ENCODE measurements around the gene SMYD1.
A peak's percentile ranks its signal among the peaks of the same experiment; 100 is the strongest.

Gene SMYD1

DNA sequence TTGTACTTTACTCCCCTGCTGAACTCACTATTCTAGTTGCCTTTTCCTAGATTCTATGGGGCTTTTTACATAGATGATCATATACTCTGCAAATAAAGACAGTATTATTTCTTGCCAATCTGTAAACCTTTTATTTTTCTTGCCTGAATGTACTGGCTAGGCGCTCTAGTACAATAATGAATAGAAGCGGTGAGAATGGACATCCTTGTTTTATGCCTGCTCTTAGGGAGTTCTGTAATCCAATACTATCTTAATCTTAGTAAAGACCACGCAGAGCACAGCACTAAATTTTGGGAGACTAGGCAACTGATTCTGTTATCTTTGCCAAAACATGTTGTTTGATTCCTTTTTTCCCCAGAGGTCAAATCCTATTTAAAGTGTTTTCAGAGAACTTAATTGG lies 19.1 kb upstream of the SMYD1 start:
- in situ Hi-C loops (cut with HindIII; ENCODE audit: low sequenced_read_pairs) = no loop called here
- TF ChIP-seq, protein P1, sequence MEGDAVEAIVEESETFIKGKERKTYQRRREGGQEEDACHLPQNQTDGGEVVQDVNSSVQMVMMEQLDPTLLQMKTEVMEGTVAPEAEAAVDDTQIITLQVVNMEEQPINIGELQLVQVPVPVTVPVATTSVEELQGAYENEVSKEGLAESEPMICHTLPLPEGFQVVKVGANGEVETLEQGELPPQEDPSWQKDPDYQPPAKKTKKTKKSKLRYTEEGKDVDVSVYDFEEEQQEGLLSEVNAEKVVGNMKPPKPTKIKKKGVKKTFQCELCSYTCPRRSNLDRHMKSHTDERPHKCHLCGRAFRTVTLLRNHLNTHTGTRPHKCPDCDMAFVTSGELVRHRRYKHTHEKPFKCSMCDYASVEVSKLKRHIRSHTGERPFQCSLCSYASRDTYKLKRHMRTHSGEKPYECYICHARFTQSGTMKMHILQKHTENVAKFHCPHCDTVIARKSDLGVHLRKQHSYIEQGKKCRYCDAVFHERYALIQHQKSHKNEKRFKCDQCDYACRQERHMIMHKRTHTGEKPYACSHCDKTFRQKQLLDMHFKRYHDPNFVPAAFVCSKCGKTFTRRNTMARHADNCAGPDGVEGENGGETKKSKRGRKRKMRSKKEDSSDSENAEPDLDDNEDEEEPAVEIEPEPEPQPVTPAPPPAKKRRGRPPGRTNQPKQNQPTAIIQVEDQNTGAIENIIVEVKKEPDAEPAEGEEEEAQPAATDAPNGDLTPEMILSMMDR (IDR thresholded peaks at IDR 0.05; ENCODE audit: low read depth, low read length, missing control alignments) = no peak
- no peak for DNase-seq (ENCODE audit: low read depth)
- H3K4me3 ChIP-seq (ENCODE audit: low read depth, low read length) = no peak overlapping the region

DNA sequence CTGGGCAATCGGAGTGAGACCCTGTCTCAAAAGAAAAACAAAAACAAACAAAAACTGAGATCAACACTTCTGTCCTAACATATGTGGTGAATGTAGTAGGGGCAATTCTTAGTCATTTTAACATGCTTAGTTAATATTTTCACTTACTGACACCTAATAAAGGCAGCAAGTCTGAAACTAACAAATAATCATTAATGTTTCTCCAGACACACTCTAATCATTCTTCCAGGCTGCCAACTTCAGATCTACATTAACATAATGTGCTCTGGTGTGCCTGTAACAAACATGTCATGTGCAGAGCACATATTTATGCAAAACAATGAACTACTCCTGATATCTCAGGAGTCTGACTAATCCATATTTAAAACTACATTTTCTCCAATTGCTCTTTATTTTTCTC lies 18.0 kb upstream of the SMYD1 start:
- in situ Hi-C loops (cut with HindIII; ENCODE audit: low sequenced_read_pairs) = no loop called here
- TF ChIP-seq, protein P1 (IDR thresholded peaks at IDR 0.05; ENCODE audit: low read depth, low read length, missing control alignments) = no peak
- DNase-seq (ENCODE audit: low read depth) = no peak
- H3K4me3 ChIP-seq (ENCODE audit: low read depth, low read length) = no peak overlapping the region

GRCh38 chr2:88051792-88052191 lies 15.8 kb upstream of the SMYD1 start:
- in situ Hi-C loops (cut with HindIII; ENCODE audit: low sequenced_read_pairs) = no loop called here
- H3K4me3 ChIP-seq (ENCODE audit: low read depth, low read length) = no peak overlapping the region

DNA sequence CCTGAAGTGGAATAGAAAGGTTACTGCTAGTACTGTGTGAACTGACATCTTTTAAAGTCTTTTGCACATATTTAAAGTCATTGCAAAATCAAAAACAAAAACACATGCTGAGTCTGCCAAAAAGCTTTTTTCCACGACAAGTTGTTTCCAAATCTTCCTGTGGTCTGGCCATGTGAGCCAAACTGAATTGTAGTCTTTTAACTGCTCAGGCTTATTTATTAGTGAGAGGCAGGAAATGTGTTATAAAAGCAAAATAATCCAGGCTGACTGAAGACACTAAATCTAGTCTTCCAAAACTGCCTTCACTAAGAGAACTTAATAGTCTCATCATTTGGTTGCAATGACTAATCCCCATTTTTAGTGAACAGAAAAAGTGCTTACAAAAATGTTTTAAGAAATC lies 14.3 kb upstream of the SMYD1 start:
- TF ChIP-seq, protein P1 (IDR thresholded peaks at IDR 0.05; ENCODE audit: low read depth, low read length, missing control alignments) = no peak
- DNase-seq (ENCODE audit: low read depth) = no peak
- in situ Hi-C loops (cut with HindIII; ENCODE audit: low sequenced_read_pairs) = no loop called here
- H3K4me3 ChIP-seq (ENCODE audit: low read depth, low read length) = no peak overlapping the region

More at GRCh38 chr2:88051792-88052191, 15.8 kb upstream of the SMYD1 start:
- TF ChIP-seq, protein P1 (IDR thresholded peaks at IDR 0.05; ENCODE audit: low read depth, low read length, missing control alignments) = no peak
- DNase-seq (ENCODE audit: low read depth) = no peak

GRCh38 chr2:88053934-88054781 lies 13.5 kb upstream of the SMYD1 start:
- DNase-seq (ENCODE audit: low read depth) = no peak
- TF ChIP-seq, protein P1 (IDR thresholded peaks at IDR 0.05; ENCODE audit: low read depth, low read length, missing control alignments) = no peak
- peak overlapping the region; percentile 72 for H3K4me3 ChIP-seq (ENCODE audit: low read depth, low read length)
- in situ Hi-C loops (cut with HindIII; ENCODE audit: low sequenced_read_pairs) = no loop called here

- TF ChIP-seq, protein P1 (IDR thresholded peaks at IDR 0.05; ENCODE audit: low read depth, low read length, missing control alignments) = no peak
- no peak for DNase-seq (ENCODE audit: low read depth)
- in situ Hi-C loops (cut with HindIII; ENCODE audit: low sequenced_read_pairs) = no loop called here
- H3K4me3 ChIP-seq (ENCODE audit: low read depth, low read length) = peak overlapping the region; percentile 72
Observed at GRCh38 chr2:88054782-88055370, 12.7 kb upstream of the SMYD1 start.
